Measurements from ENCODE around the gene C4BPA.

C4BPA gene

DNA sequence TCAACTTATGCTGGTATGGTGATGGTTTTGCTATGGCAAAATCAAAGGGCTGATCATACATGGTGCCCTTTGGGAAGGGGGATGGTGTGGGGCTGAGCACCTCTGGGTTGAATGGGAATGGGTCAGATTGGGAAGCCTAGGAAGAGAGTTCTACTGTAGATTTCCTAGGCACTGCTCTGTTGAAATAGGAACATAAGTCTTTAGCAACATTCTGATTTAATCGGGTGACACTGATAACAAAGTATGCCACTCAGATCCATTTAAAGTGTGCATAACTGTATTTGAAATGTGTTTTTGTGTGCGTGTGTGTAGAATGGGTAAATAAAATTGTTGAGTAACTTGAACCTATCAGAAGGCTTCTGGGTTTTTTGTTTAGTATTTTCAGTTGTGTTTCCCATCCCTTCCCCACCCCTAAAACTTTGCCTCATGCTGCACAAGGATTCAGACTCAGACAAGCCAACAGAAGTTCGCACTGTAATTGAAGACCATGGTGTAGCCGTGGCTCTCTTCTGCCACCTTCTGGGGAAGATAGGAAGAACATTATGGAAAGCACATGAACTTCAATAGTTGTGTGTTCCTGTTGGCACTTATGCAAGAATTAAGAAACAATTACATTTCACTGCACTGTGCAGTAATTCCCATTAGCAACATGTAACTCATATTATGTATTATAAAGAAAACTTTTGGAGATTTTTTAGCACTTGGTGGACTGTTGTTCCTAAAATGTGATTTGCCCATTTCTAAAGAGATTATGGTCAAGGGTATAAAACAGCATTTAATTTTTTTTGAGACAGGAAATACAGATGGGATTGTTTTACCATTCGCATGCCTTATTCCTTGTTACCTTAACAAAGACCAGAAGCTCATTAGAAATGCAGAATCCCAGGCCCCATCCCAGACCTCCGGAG, 26.3 kb upstream of the C4BPA start:
- no peaks in the 10 kb centered on the region for H3K27me3 ChIP-seq (replicated peaks; ENCODE audit: control insufficient read depth, insufficient read depth, low read length)
- H3K4me1 ChIP-seq (ENCODE audit: control insufficient read depth, insufficient read depth, low read length) = peaks cover 29% of the 10 kb centered on the region
- H3K4me3 ChIP-seq (ENCODE audit: low read length) = no peak overlapping the region
- H3K36me3 ChIP-seq (ENCODE audit: control insufficient read depth, insufficient read depth, low read length, severe bottlenecking) = peaks cover 8% of the 10 kb centered on the region
- peak overlapping the region; percentile 3 for H3K9ac ChIP-seq (ENCODE audit: low read length)
- no peaks in the 10 kb centered on the region for H3K9me3 ChIP-seq (ENCODE audit: control insufficient read depth, low read length)
- DNase-seq (ENCODE audit: low read depth) = peak; percentile 88

DNA sequence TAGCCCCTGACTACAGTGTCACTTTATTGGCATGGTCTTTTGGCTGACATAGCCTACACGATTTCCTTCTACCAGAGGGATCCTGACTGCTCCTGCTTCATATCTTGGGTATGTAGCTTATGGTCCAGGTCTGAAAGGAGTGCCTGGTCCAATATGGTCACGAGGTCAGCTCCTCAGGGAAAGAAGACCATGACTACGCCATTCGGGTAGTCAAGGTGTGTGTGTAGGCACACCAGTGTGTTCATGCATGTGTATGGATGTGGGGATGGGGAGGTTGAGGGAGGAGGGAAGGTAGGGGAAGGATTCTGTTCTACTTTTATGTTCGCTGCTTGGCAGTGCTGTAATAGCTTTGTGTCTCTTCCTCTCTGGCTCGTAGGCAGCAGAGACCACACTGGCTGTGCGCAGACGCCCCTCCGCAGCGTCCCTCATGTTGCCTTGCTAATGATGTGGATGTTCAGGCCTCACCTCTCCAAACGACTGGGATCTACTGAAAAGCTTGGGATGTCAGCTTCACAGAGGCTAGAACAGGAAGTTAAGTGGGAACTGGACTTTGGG, 25.4 kb upstream of the C4BPA start:
- H3K36me3 ChIP-seq (ENCODE audit: control insufficient read depth, insufficient read depth, low read length, severe bottlenecking) = peaks cover 8% of the 10 kb centered on the region
- H3K9ac ChIP-seq (ENCODE audit: low read length) = no peak overlapping the region
- no peak overlapping the region for H3K4me3 ChIP-seq (ENCODE audit: low read length)
- H3K27me3 ChIP-seq (replicated peaks; ENCODE audit: control insufficient read depth, insufficient read depth, low read length) = no peaks in the 10 kb centered on the region
- no peaks in the 10 kb centered on the region for H3K9me3 ChIP-seq (ENCODE audit: control insufficient read depth, low read length)
- DNase-seq (ENCODE audit: low read depth) = no peak
- H3K4me1 ChIP-seq (ENCODE audit: control insufficient read depth, insufficient read depth, low read length) = peaks cover 19% of the 10 kb centered on the region

DNA sequence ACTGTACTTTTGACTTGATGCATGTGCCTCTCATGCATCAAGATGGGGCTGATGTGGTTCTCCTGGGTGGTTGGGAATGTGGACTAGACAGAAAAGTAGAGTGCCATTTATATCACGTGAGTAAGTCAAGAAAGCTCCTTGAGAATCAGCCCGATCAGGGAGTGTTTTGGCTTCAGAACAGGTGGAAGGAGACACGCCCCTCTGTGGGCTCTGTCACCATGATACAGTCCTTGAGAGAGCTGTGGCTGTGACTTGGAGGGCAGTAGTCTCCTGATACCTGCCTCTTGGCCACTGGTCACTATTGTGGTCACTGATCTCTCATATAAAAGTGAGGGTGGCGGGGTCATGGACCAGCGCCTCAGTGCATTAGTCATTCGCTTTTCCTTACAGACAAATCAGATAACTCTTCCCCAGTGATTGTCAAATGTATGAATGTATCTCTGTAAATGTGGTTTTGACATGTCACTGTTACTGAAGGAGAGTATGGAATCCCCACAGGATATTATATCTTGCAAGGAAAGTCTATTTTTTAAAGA, 24.3 kb upstream of the C4BPA start:
- Histone ChIP-seq H3K9ac (ENCODE audit: low read length) (no peak overlapping the region), H3K4me3 (ENCODE audit: low read length) (no peak overlapping the region), H3K4me1 (ENCODE audit: control insufficient read depth, insufficient read depth, low read length) (peaks cover 16% of the 10 kb centered on the region), H3K9me3 (ENCODE audit: control insufficient read depth, low read length) (no peaks in the 10 kb centered on the region), H3K36me3 (ENCODE audit: control insufficient read depth, insufficient read depth, low read length, severe bottlenecking) (peaks cover 8% of the 10 kb centered on the region), H3K27me3 (replicated peaks; ENCODE audit: control insufficient read depth, insufficient read depth, low read length) (no peaks in the 10 kb centered on the region)
- DNase-seq (ENCODE audit: low read depth) = no peak

DNA sequence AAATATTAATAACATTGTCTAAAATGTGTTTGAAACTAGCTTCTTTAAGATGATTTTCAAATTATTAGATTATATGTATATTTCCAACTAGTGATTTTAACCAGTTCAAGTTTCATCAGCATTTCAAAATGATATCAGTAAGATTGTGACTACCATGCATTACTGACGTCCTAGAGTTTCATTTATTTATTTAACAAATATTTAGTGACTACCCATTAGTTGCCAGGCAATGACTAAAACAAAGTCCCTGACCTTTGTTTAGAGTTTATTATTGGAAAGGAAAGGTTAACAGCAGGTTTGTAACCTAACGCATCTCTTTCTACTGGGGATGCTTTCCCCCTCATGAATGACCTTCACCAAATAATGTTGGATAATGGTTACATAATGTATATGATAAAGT, 22.9 kb upstream of the C4BPA start:
- Histone ChIP-seq H3K36me3 (ENCODE audit: control insufficient read depth, insufficient read depth, low read length, severe bottlenecking) (peaks cover 8% of the 10 kb centered on the region), H3K9me3 (ENCODE audit: control insufficient read depth, low read length) (no peaks in the 10 kb centered on the region), H3K4me1 (ENCODE audit: control insufficient read depth, insufficient read depth, low read length) (peaks cover 16% of the 10 kb centered on the region), H3K9ac (ENCODE audit: low read length) (no peak overlapping the region), H3K4me3 (ENCODE audit: low read length) (no peak overlapping the region), H3K27me3 (replicated peaks; ENCODE audit: control insufficient read depth, insufficient read depth, low read length) (no peaks in the 10 kb centered on the region)
- no peak for DNase-seq (ENCODE audit: low read depth)

DNA sequence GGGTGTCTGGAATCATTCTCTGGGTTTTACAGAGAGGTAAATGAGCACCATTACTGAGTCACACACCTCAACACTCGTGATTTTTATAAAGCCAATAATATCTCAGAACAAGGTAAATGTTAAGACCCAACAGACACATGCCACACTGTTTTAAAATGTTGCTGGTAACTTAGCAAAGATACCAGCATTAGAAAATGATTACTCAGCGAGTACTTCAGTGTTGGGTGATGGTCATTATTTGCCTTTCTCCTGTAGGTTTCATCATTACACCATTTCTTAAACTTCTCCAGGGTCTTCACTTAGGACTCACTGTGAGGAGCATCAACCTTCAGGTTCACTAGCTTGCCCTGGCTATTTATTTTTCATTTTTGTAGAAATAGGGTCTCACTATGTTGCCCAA, 22.2 kb upstream of the C4BPA start:
- H3K4me3 ChIP-seq (ENCODE audit: low read length) = no peak overlapping the region
- H3K4me1 ChIP-seq (ENCODE audit: control insufficient read depth, insufficient read depth, low read length) = peaks cover 16% of the 10 kb centered on the region
- H3K9me3 ChIP-seq (ENCODE audit: control insufficient read depth, low read length) = no peaks in the 10 kb centered on the region
- H3K36me3 ChIP-seq (ENCODE audit: control insufficient read depth, insufficient read depth, low read length, severe bottlenecking) = peaks cover 8% of the 10 kb centered on the region
- DNase-seq (ENCODE audit: low read depth) = no peak
- H3K9ac ChIP-seq (ENCODE audit: low read length) = no peak overlapping the region
- no peaks in the 10 kb centered on the region for H3K27me3 ChIP-seq (replicated peaks; ENCODE audit: control insufficient read depth, insufficient read depth, low read length)

DNA sequence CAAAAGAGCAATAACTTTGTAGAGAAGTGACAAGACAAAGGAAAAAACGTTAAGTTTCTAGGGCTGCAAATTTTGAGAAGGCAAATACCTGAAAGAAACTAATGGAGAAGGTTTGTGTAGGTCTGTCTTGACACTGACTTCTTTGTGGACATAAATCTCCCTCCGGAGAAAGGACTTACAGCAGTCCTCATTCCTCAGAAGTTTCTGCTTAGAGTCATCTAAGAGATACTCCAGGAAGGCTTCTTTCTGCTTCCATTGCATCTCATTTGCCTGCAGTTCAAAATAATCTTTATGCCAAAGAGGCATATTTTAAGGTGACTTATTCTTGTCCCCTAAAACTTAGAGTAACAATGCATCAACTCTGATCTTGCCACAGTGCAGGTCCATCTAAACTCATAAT, 19.8 kb upstream of the C4BPA start:
- peak; percentile 32 for DNase-seq (ENCODE audit: low read depth)
- H3K9me3 ChIP-seq (ENCODE audit: control insufficient read depth, low read length) = no peaks in the 10 kb centered on the region

DNA sequence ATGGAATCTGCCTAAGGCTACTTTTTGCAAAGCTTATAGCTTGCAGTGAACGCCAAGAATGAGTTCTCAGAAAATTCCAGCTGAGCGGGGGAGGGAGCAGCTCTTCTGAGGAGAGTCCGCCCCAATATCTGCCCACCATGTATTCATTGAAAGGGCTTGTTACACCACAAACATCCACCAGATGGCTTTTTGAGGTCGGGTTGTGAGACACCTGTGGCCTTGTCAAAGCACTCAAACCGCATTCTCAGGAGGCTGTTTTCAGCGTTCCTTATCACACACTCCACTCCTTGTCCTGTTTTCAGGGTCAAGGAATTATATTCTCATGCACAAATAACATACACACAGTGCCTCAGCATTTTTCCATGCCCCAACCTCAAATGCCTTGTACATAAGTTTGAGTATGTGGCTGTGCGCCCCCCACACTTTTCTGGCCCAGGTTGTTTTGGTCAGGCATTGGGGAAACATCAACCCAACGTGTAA, 19.3 kb upstream of the C4BPA start:
- H3K9me3 ChIP-seq (ENCODE audit: control insufficient read depth, low read length) = no peaks in the 10 kb centered on the region
- H3K36me3 ChIP-seq (ENCODE audit: control insufficient read depth, insufficient read depth, low read length, severe bottlenecking) = no peaks in the 10 kb centered on the region
- H3K27me3 ChIP-seq (replicated peaks; ENCODE audit: control insufficient read depth, insufficient read depth, low read length) = no peaks in the 10 kb centered on the region
- H3K4me3 ChIP-seq (ENCODE audit: low read length) = no peak overlapping the region
- DNase-seq (ENCODE audit: low read depth) = peak; percentile 81
- H3K4me1 ChIP-seq (ENCODE audit: control insufficient read depth, insufficient read depth, low read length) = no peaks in the 10 kb centered on the region
- no peak overlapping the region for H3K9ac ChIP-seq (ENCODE audit: low read length)

More for the DNA sequence above, 19.8 kb upstream of the C4BPA start:
- H3K27me3 ChIP-seq (replicated peaks; ENCODE audit: control insufficient read depth, insufficient read depth, low read length) = no peaks in the 10 kb centered on the region
- no peaks in the 10 kb centered on the region for H3K4me1 ChIP-seq (ENCODE audit: control insufficient read depth, insufficient read depth, low read length)
- H3K36me3 ChIP-seq (ENCODE audit: control insufficient read depth, insufficient read depth, low read length, severe bottlenecking) = peaks cover 5% of the 10 kb centered on the region
- H3K4me3 ChIP-seq (ENCODE audit: low read length) = no peak overlapping the region
- no peak overlapping the region for H3K9ac ChIP-seq (ENCODE audit: low read length)

DNA sequence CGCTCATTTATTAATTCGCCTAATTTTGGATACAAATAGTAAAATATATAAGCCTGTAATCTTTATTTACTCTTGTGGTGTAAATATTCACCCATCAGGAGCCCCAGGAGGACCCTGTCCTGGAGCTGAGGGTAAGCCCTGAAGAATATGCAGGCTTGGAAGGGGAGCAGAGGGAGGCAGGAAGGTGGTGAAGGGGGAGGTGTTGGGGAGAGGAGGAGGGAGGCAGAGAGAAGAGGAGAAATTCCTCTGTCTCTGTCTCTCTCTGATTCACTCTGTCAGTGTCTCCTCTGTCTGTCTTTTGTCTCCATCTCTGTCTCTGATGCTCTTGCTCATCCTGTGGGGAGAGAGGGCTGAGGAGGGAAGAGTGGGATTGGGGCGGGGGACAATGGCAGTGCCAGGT, 18.1 kb upstream of the C4BPA start:
- DNase-seq (ENCODE audit: low read depth) = no peak
- Histone ChIP-seq H3K36me3 (ENCODE audit: control insufficient read depth, insufficient read depth, low read length, severe bottlenecking) (no peaks in the 10 kb centered on the region), H3K9ac (ENCODE audit: low read length) (no peak overlapping the region), H3K4me1 (ENCODE audit: control insufficient read depth, insufficient read depth, low read length) (no peaks in the 10 kb centered on the region), H3K27me3 (replicated peaks; ENCODE audit: control insufficient read depth, insufficient read depth, low read length) (no peaks in the 10 kb centered on the region), H3K4me3 (ENCODE audit: low read length) (no peak overlapping the region), H3K9me3 (ENCODE audit: control insufficient read depth, low read length) (no peaks in the 10 kb centered on the region)

DNA sequence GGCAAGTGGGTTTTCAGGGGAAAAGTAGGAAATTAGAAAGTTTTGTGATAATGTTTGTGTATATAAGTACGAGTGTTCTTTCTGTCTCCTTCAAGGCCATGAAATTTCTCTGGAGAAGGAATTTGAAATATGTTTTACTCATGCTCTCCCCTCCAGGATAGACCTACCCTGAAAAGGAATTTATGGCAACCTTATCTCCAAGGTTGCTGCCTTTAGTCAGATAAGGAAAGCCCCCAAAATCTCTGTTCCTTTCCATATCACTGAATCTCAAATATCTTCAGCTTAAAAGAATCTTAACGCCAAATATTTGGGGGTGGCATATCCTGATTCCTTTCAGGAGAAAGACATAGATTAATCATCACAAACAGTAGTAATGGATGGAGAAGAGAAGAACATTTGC, 15.9 kb upstream of the C4BPA start:
- Histone ChIP-seq H3K4me1 (ENCODE audit: control insufficient read depth, insufficient read depth, low read length) (no peaks in the 10 kb centered on the region), H3K9me3 (ENCODE audit: control insufficient read depth, low read length) (no peaks in the 10 kb centered on the region)
- peak; percentile 21 for DNase-seq (ENCODE audit: low read depth)

DNA sequence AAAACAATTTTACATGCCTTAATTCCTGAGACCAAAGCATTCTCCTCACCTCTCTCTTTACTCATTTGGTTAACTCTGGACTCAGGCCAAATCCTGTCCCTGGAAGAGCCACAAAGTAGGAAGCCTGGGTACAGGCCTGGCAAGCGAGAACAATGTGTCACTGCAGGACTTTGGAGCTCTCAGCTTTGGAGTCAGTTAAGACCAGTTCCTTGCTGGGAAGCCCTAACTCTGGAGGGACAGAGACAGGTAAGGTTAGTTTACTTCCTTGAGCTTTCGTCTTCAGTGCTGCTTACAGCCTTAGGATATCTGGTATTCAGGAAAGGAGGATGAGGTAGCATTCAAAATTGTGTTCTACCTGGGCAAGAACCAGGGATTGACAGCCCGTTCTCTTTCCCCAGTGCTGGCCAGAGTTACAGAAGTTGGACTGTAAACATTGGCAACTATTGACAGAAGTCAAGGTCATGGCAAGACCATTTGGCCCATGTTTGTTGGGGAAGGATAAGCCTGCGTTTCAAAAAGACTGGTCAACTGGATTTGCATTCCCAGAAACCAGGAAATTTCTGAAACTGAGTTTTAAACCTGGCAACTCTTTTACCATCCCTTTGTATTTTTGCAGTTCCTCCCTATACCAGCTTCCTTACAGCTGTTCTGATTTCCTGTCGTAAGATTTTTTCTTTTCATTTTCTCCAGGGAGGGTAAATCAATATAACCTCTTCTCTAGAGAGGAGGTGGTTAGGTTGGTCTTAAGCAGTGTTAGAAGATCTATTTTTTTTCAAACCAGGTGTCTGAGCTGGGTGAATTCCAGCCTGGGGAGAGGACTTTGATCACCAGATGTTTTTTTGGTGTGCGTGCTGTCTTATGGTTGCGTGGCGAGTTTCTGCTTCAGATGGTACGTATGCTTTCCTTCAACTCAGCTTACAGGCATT, 15.1 kb upstream of the C4BPA start, which contains the start of gene C4BPB:
Gene C4BPB, plus strand, starts transcription at position 160 of the 926 bp plus-strand sequence. Its CDS starts 672 bp downstream, at position 832.
- DNase-seq (ENCODE audit: low read depth) = no peak
- Histone ChIP-seq H3K4me3 (ENCODE audit: low read length) (no peak within 1 kb of the TSS), H3K9ac (ENCODE audit: low read length) (no peak within 1 kb of the TSS)

More for the DNA sequence above, 15.9 kb upstream of the C4BPA start:
- Histone ChIP-seq H3K9ac (ENCODE audit: low read length) (no peak overlapping the region), H3K27me3 (replicated peaks; ENCODE audit: control insufficient read depth, insufficient read depth, low read length) (no peaks in the 10 kb centered on the region), H3K4me3 (ENCODE audit: low read length) (no peak overlapping the region), H3K36me3 (ENCODE audit: control insufficient read depth, insufficient read depth, low read length, severe bottlenecking) (no peaks in the 10 kb centered on the region)

More for the DNA sequence above, 15.1 kb upstream of the C4BPA start, which contains the start of gene C4BPB:
- Histone ChIP-seq H3K4me1 (ENCODE audit: control insufficient read depth, insufficient read depth, low read length) (no peaks in the 10 kb centered on the region), H3K36me3 (ENCODE audit: control insufficient read depth, insufficient read depth, low read length, severe bottlenecking) (no peaks in the 10 kb centered on the region), H3K27me3 (replicated peaks; ENCODE audit: control insufficient read depth, insufficient read depth, low read length) (no peaks in the 10 kb centered on the region), H3K9me3 (ENCODE audit: control insufficient read depth, low read length) (no peaks in the 10 kb centered on the region)
